Cardiac muscle cell (in vitro differentiated cells and primary cell): Measurements from ENCODE around the gene RNPC3. TPM values are rescaled to one million over a fixed set of nuclear protein-coding genes. Genes with fewer than 3 reads are reported as not detected.

Source experiments
- DNase-seq, 2 donors: peaks; one replicate each; pipeline versions ENCODE4 v3.0.0 to v3.0.0-alpha.2; 2010 to 2017; ENCODE audit warnings: low read depth in 1 of 2, low spot score in 1 of 2
- H3K27ac ChIP-seq: fragments of 200-600 bp; sonication (generic); 2 replicates; pipeline ENCODE4 v1.5.1; 2016
- H3K27me3 ChIP-seq: fragments of 200-600 bp; sonication (generic); 2 replicates; pipeline ENCODE4 v1.6.0; 2016; ENCODE audit warnings: control low read depth
- H3K36me3 ChIP-seq: fragments of 200-600 bp; sonication (generic); 2 replicates; pipeline ENCODE4 v1.5.1; 2016; ENCODE audit warnings: control low read depth
- H3K4me1 ChIP-seq: fragments of 200-600 bp; sonication (generic); 2 replicates; pipeline ENCODE4 v1.8.1; 2017; ENCODE audit warnings: low read depth, mild to moderate bottlenecking, mixed run types
- H3K4me3 ChIP-seq: fragments of 200-600 bp; sonication (generic); 2 replicates; pipeline ENCODE4 v1.5.1; 2016; ENCODE audit warnings: mild to moderate bottlenecking
- H3K9me3 ChIP-seq: fragments of 200-600 bp; sonication (generic); 2 replicates; pipeline ENCODE4 v1.5.1; 2017; ENCODE audit warnings: low read depth, mild to moderate bottlenecking, control low read depth
- CTCF ChIP-seq: IDR thresholded peaks from 2 replicates; pipeline ENCODE4 v1.5.1; 2012; ENCODE audit warnings: low read depth, mild to moderate bottlenecking, low read length
- polyA plus RNA-seq: library from polyadenylated mRNA; unstranded; fragments of >200 nt; fragmentation: Nextera tagmentation; extraction: Ambion mirVana; gene quantifications from 2 replicates; pipeline ENCODE4 v1.2.1, GENCODE V29; 2016
- total RNA-seq: library from RNA; depleted of rRNA; stranded (reverse); fragments of >200 nt; gene quantifications from 2 replicates; pipeline ENCODE4 v1.2.3, GENCODE V29; 2016

The RNPC3 gene
- total and polyA plus RNA-seq, 2 experiments from 2014 or later, result 69.6 to 84.1 TPM

GRCh38 chr1:103517380-103518047 lies 8.0 kb upstream of the RNPC3 start:
- no peaks in the 10 kb centered on the region for H3K36me3 ChIP-seq
- no peak overlapping the region for H3K27ac ChIP-seq
- no peaks in the 10 kb centered on the region for H3K9me3 ChIP-seq

GRCh38 chr1:103520822-103521221 lies 4.7 kb upstream of the RNPC3 start:
- TF ChIP-seq CTCF, result no peak
- Histone ChIP-seq H3K27ac (no peak overlapping the region), H3K27me3 (no peaks in the 10 kb centered on the region), H3K9me3 (no peaks in the 10 kb centered on the region), H3K36me3 (no peaks in the 10 kb centered on the region), H3K4me1 (no peaks in the 10 kb centered on the region), H3K4me3 (no peak overlapping the region)
- no peak for DNase-seq

More at GRCh38 chr1:103517380-103518047, 8.0 kb upstream of the RNPC3 start:
- TF ChIP-seq CTCF, result no peak
- Histone ChIP-seq H3K27me3 (no peaks in the 10 kb centered on the region), H3K4me1 (no peaks in the 10 kb centered on the region), H3K4me3 (no peak overlapping the region)
- peak in 1 of 2 donors; percentile 25 for DNase-seq

- no peak for DNase-seq
- no peaks in the 10 kb centered on the region for H3K9me3 ChIP-seq
- H3K36me3 ChIP-seq, result no peaks in the 10 kb centered on the region
- H3K4me1 ChIP-seq, result peaks cover 8% of the 10 kb centered on the region
- no peak overlapping the region for H3K27ac ChIP-seq
- H3K27me3 ChIP-seq, result no peaks in the 10 kb centered on the region
- no peak for TF ChIP-seq CTCF
- no peak overlapping the region for H3K4me3 ChIP-seq
Measured at GRCh38 chr1:103523346-103523745, 2.2 kb upstream of the RNPC3 start.

- DNase-seq, result peak; percentile 75 to 76
- Histone ChIP-seq H3K27ac (peak overlapping the region; percentile 31), H3K9me3 (no peaks in the 10 kb centered on the region), H3K4me3 (peak overlapping the region; percentile 23), H3K4me1 (peaks cover 11% of the 10 kb centered on the region), H3K27me3 (no peaks in the 10 kb centered on the region), H3K36me3 (no peaks in the 10 kb centered on the region)
- no peak for TF ChIP-seq CTCF
Measured at GRCh38 chr1:103525114-103525606, 339 bp upstream of the RNPC3 start.

GRCh38 chr1:103527331-103527730 lies 1.8 kb downstream of the RNPC3 start:
- Histone ChIP-seq H3K9me3 (no peaks in the 10 kb centered on the region), H3K36me3 (peaks cover 2% of the 10 kb centered on the region), H3K4me1 (peaks cover 11% of the 10 kb centered on the region), H3K27ac (no peak overlapping the region), H3K27me3 (no peaks in the 10 kb centered on the region), H3K4me3 (peak overlapping the region; percentile 86)
- no peak for TF ChIP-seq CTCF
- no peak for DNase-seq
